NCI-H345 treated with DMSO at 0.1 percent for 48 hours (cell line): Measurements from ENCODE around the gene PCDHA4.
"Not testable (repeated sequence)": the region's sequence is repeated elsewhere in the genome, so short reads cannot be mapped to it uniquely, and the experiment has no call there.

Experiments used
- DNase-seq: peaks from one replicate; lab custom pipeline; 2025; ENCODE audit not compliant: unreplicated experiment; lab: John Stamatoyannopoulos, UW

Gene PCDHA4

GRCh38 chr5:140806834-140807775 lies at the start of gene PCDHA4:
Gene PCDHA4 (plus strand): TSS chr5:140807068.
- DNase-seq: no peak

- no peak for DNase-seq
Observed at GRCh38 chr5:140764177-140764973, 42.5 kb upstream of the PCDHA4 start.

- DNase-seq: no peak
Observed at GRCh38 chr5:140767444-140767843, 39.4 kb upstream of the PCDHA4 start.

- no peak for DNase-seq
Observed at GRCh38 chr5:140780512-140780911, 26.4 kb upstream of the PCDHA4 start.

GRCh38 chr5:140785905-140786686 lies 20.8 kb upstream of the PCDHA4 start, which contains the start of gene PCDHA1:
Gene PCDHA1 (plus strand): TSS chr5:140786140.
- DNase-seq: no peak

GRCh38 chr5:140787422-140787821 lies 19.4 kb upstream of the PCDHA4 start:
- DNase-seq: not testable (repeated sequence)

GRCh38 chr5:140787849-140788504 lies 18.9 kb upstream of the PCDHA4 start:
- DNase-seq: not testable (repeated sequence)

- DNase-seq: no peak
Observed at GRCh38 chr5:140791089-140791488, 15.8 kb upstream of the PCDHA4 start.

- DNase-seq: no peak
Observed at GRCh38 chr5:140794595-140795258, 12.1 kb upstream of the PCDHA4 start, which contains the start of gene PCDHA2. Gene PCDHA2 (plus strand): TSS chr5:140794852.

GRCh38 chr5:140795259-140795641 lies 11.6 kb upstream of the PCDHA4 start:
- DNase-seq: no peak

GRCh38 chr5:140796072-140796717 lies 10.7 kb upstream of the PCDHA4 start:
- DNase-seq: not testable (repeated sequence)

GRCh38 chr5:140796718-140797095 lies 10.2 kb upstream of the PCDHA4 start:
- DNase-seq: no peak

- no peak for DNase-seq
Observed at GRCh38 chr5:140800816-140801493, 5.9 kb upstream of the PCDHA4 start, which contains the start of gene PCDHA3. Gene PCDHA3 (plus strand): TSS chr5:140801057.

- no peak for DNase-seq
Observed at GRCh38 chr5:140801494-140801841, 5.4 kb upstream of the PCDHA4 start.

GRCh38 chr5:140802381-140802780 lies 4.5 kb upstream of the PCDHA4 start:
- DNase-seq: not testable (repeated sequence)

GRCh38 chr5:140802781-140803271 lies 4.0 kb upstream of the PCDHA4 start:
- DNase-seq: no peak

GRCh38 chr5:140808241-140808888 lies 1.5 kb downstream of the PCDHA4 start:
- not testable (repeated sequence) for DNase-seq

GRCh38 chr5:140808889-140809291 lies 2.0 kb downstream of the PCDHA4 start:
- DNase-seq: no peak
